ENCODE data around the gene ATG5. TPM values are rescaled to one million over a fixed set of nuclear protein-coding genes. Genes with fewer than 3 reads are reported as not detected.
A peak's percentile ranks its signal among the peaks of the same experiment; 100 is the strongest.

The ATG5 gene
- total RNA-seq, 1 donor from 2014 or later, result 76.5 TPM

GRCh38 chr6:106220485-106220884, 105.1 kb downstream of the ATG5 start:
- no peak for DNase-seq (ENCODE audit: low read depth)

- no peak for DNase-seq (ENCODE audit: low read depth)
Observed at GRCh38 chr6:106216527-106216926, 109.0 kb downstream of the ATG5 start.

GRCh38 chr6:106215608-106216007, 110.0 kb downstream of the ATG5 start:
- DNase-seq (ENCODE audit: low read depth), result no peak

DNA sequence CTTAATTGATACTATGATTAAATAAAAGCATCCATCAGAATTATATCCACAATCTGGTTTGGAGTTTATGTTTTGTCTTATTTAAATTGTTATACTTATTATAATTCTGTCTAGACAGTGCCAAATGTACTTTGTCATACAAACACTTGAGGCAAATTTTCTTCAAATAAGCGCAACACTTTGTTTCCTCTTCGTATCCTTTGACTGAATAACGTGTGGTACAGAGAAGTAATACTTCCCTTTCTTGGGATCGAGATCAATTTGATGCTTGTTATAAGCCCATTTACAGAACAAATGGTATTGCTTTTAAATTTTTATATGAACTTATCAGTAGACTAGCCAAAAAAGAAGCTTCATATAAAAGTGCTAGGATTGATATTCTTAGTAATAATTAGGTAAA, 111.0 kb downstream of the ATG5 start:
- no peak for DNase-seq (ENCODE audit: low read depth)

DNA sequence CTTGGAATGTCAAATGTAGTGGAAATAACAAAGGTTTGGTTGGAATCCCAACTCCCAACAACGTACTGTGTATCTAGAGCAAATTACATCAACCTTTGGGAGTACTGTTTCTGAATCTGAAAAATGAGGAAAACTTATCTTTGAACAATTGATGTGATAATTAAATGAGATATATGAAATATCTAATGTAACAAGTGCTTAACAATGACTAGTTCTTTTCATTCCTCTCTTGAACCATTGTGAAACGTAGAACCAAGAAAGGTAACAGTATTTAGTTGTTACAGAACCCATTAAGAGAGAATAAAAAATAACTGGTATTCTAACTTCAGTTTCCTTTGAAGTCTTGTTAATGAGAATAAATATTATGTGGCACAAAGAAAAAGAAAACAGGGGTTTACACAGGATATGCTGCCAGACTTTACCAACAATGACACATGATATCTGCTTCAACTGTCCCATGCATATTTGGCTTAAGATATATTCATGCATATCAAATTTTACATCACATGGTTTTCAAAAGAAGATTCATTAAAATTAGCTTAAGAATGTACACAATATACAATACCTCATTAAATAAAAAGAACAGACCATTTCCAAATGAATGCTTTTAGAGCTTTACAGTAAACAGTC, 111.8 kb downstream of the ATG5 start:
- DNase-seq (ENCODE audit: low read depth), result no peak

DNA sequence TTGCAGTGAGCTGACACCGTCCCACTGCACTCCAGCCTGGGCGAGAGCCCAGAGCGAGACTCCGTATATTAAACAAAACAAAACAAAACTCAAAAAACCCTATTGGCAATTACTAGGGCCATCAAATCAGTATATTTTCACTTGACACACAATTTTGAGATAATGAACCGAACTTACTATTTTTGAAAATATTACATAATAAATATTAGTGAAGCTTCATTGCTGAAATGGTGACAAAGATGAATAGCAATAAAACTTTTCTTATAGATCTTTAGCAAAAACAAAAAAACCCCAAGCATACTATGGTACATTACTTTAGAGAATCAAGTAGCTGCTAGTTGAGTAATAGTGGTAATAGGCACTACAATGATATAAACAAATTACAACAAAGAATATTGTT, 113.0 kb downstream of the ATG5 start:
- no peak for DNase-seq (ENCODE audit: low read depth)

- no peak for DNase-seq (ENCODE audit: low read depth)
Observed at GRCh38 chr6:106206905-106207304, 118.7 kb downstream of the ATG5 start.

DNA sequence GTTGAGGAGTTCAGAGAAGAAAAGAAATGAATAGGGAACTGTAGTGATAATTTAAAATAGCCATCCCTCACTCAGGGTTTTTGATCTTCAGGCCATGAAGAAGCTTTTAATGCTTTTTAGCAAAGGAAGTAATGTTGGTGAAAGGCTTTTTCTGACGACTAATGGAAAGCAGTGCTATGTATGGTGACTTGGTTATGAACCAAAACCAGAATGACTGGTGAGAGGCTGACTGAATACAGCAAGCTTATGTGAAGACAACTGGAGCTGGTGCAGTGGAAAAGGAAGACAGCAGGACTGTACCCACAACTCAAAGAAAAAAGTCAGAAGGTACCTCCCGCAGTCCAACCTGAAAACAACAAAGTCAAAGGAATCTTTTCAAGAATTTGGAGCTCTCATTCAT, 120.6 kb downstream of the ATG5 start:
- no peak for DNase-seq (ENCODE audit: low read depth)

GRCh38 chr6:106199998-106200397, 125.6 kb downstream of the ATG5 start:
- DNase-seq (ENCODE audit: low read depth), result peak; percentile 39

GRCh38 chr6:106199331-106199730, 126.2 kb downstream of the ATG5 start:
- DNase-seq (ENCODE audit: low read depth), result no peak

GRCh38 chr6:106197441-106197840, 128.1 kb downstream of the ATG5 start:
- DNase-seq (ENCODE audit: low read depth), result no peak

GRCh38 chr6:106194949-106195921, 130.3 kb downstream of the ATG5 start:
- peak; percentile 88 for DNase-seq (ENCODE audit: low read depth)

DNA sequence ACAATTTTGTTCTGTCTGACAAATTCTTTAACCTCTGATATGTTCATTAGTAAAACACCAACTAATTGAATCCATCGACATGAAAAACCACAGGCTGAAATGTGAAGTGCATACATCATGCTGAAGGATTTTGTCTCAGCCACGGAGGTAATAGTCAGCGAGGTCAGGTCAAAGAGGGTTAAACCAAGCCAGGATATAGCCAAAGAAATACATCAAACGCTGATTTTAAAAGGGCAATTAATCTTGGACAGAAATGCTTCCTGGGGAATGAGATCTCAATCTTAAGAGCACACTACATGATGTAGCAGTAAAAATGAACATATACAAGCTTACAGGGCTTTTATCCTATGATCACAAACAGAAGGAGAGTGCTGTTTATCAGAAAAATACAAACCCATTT, 132.7 kb downstream of the ATG5 start:
- peak; percentile 77 for DNase-seq (ENCODE audit: low read depth)

DNA sequence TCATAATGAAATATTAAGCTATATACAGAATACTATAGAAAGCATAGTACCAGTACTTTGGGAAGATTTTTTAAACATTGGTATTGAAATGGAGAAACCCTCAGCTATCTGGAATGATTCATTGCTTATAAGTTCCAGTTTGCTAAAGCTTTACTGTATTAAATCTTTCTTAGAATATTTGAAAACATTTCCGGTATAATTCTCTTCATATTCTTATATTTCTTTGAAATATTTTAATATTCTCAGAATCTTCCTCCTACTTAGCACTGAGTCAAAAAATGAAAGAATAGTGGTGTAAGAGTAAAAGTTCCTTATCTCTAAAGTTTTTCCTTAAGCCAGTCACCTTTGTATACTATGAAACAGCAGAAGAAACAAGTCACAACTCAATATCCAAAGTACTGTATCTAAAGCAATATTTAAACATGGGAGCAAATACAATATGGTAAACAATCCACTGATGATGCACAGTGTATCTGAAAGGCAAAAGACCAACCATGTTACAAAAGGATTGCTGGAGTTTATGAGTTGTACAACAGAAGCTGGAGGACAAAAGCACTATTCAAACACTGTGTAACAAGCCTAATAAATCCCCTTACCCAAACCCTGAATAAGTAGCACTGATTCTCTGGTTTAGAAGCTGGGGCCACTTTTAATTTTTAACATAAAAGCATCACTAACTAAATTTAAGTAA, 137.3 kb downstream of the ATG5 start:
- DNase-seq (ENCODE audit: low read depth), result no peak

- DNase-seq (ENCODE audit: low read depth), result no peak
Observed at GRCh38 chr6:106187424-106187982, 138.1 kb downstream of the ATG5 start.

GRCh38 chr6:106186714-106187113, 138.8 kb downstream of the ATG5 start:
- no peak for DNase-seq (ENCODE audit: low read depth)

- no peak for DNase-seq (ENCODE audit: low read depth)
Observed at GRCh38 chr6:106186172-106186571, 139.4 kb downstream of the ATG5 start.

- no peak for DNase-seq (ENCODE audit: low read depth)
Observed at GRCh38 chr6:106185615-106186014, 139.9 kb downstream of the ATG5 start.

- no peak for DNase-seq (ENCODE audit: low read depth)
Observed at GRCh38 chr6:106184629-106185028, 140.9 kb downstream of the ATG5 start.

DNA sequence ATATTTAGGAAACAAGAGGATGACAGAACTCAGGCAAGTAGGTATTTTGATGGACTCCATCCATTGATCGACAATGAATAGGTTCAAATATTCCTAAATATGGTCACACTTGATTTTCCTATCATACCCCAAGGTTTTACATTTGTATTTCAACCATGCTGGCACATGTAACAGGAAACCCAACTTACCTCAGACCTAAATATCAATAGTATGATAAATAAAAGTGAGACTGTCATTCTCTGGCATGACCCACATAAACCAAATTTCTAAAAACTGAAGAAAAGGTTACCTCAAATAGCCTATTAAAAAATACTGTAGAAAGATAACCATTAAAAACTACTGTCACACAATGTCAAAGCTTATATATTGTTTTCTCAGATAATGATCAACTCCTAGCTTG, 142.1 kb downstream of the ATG5 start:
- DNase-seq (ENCODE audit: low read depth), result no peak

GRCh38 chr6:106182455-106182854, 143.1 kb downstream of the ATG5 start:
- no peak for DNase-seq (ENCODE audit: low read depth)
